Natural killer cell (primary cell): ENCODE data around the gene SEMA4C. TPM values are rescaled to one million over a fixed set of nuclear protein-coding genes. Genes with fewer than 3 reads are reported as not detected.
A peak's percentile ranks its signal among the peaks of the same experiment; 100 is the strongest.

Source experiments
- ATAC-seq, 3 donors: fragments of 150-1000 bp in 2 of 3; fragments of 200-7000 bp in 1 of 3; cut with Tn5 transposase; 1 replicate in 1 of 3; 2 replicates in 2 of 3; pipeline ENCODE4 v1.10.0; 2021; ENCODE audit warnings: mild to moderate bottlenecking in 2 of 3, moderate library complexity in 2 of 3
- DNase-seq, 2 donors: peaks; one replicate each; pipeline versions ENCODE4 v3.0.0 to v3.0.0-alpha.2; 2013 to 2021; ENCODE audit warnings: mixed read lengths in 1 of 2
- H3K27ac ChIP-seq: one replicate; pipeline ENCODE4 v1.5.1; 2013; ENCODE audit warnings: mild to moderate bottlenecking, low read length
- H3K27me3 ChIP-seq: one replicate; pipeline ENCODE4 v1.6.1; 2013; ENCODE audit warnings: low read length; ENCODE audit not compliant: control insufficient read depth, insufficient read depth
- H3K36me3 ChIP-seq: one replicate; pipeline ENCODE4 v1.6.1; 2013; ENCODE audit warnings: low read length; ENCODE audit not compliant: control insufficient read depth, insufficient read depth
- H3K4me1 ChIP-seq: one replicate; pipeline ENCODE4 v1.6.1; 2013; ENCODE audit warnings: low read length; ENCODE audit not compliant: control insufficient read depth, insufficient read depth
- H3K4me3 ChIP-seq: one replicate; pipeline ENCODE4 v1.5.1; 2013; ENCODE audit warnings: low read length
- H3K9me3 ChIP-seq: one replicate; pipeline ENCODE4 v1.6.1; 2013; ENCODE audit warnings: low read length; ENCODE audit not compliant: control insufficient read depth, insufficient read depth
- H3K27ac Mint-ChIP-seq, 2 donors: one replicate each; pipeline ENCODE4 v1.8.0; 2022; ENCODE audit warnings: mild to moderate bottlenecking in 2 of 2, mixed read lengths in 2 of 2, moderate library complexity in 1 of 2
- H3K27me3 Mint-ChIP-seq, 2 donors: one replicate each; pipeline ENCODE4 v1.8.0; 2022; ENCODE audit warnings: low read depth in 2 of 2, mixed read lengths in 2 of 2
- H3K36me3 Mint-ChIP-seq: one replicate; pipeline ENCODE4 v1.8.0; 2022; ENCODE audit warnings: mixed read lengths
- H3K4me1 Mint-ChIP-seq, 2 donors: one replicate each; pipeline ENCODE4 v1.8.0; 2022; ENCODE audit warnings: mixed read lengths in 2 of 2
- H3K4me3 Mint-ChIP-seq: one replicate; pipeline ENCODE4 v1.8.0; 2022; ENCODE audit warnings: mild to moderate bottlenecking, moderate library complexity, mixed read lengths
- H3K9me3 Mint-ChIP-seq, 2 donors: one replicate each; pipeline ENCODE4 v1.8.0; 2022; ENCODE audit warnings: mixed read lengths in 2 of 2
- CTCF ChIP-seq: fragments of 200-600 bp; IDR thresholded peaks from one replicate; pipeline ENCODE4 v1.8.0; 2022; ENCODE audit warnings: antibody characterized with exemption
- WGBS: methylation state at CpG from one replicate; pipeline ENCODE4 v1.1.7; 2013; ENCODE audit warnings: missing lambda C conversion rate; ENCODE audit not compliant: insufficient coverage; 5-methylcytosine and 5-hydroxymethylcytosine counted together
- intact Hi-C: fragments of 100-400 bp; cut with micrococcal nuclease; formaldehyde crosslinking; loops from one replicate; pipeline ENCODE4 v1.14.2; 2022
- total RNA-seq, 4 donors: library from RNA; stranded (reverse); fragments of 120-200 nt in 1 of 4; gene quantifications; one replicate each; pipeline versions ENCODE4 v1.2.3 to v1.2.4, GENCODE V29; 2013 to 2022

Gene SEMA4C
- total RNA-seq, 3 donors from 2014 or later (not counting 1 experiment from before 2014, with no cell fraction given), result 51.8 to 78.1 (median 65.8) TPM

GRCh38 chr2:96894151-96894531, 24.3 kb upstream of the SEMA4C start:
- Histone ChIP-seq H3K4me1 (peaks cover 29% of the 10 kb centered on the region), H3K36me3 (no peaks in the 10 kb centered on the region), H3K27ac (no peak overlapping the region), H3K9me3 (no peaks in the 10 kb centered on the region), H3K27me3 (no peaks in the 10 kb centered on the region), H3K4me3 (no peak overlapping the region)
- ATAC-seq (no peak), DNase-seq (no peak)
- H3K4me1 Mint-ChIP-seq, result peaks cover 29 to 49% of the 10 kb centered on the region in 2 donors
- TF ChIP-seq CTCF, result no peak
- H3K27me3 Mint-ChIP-seq, result peaks cover 0 to 3% of the 10 kb centered on the region in 2 donors
- WGBS, result 65% methylated on average over 3 of the region's 3 CpGs
- no peaks in the 10 kb centered on the region for H3K36me3 Mint-ChIP-seq
- no peak overlapping the region for H3K27ac Mint-ChIP-seq
- H3K4me3 Mint-ChIP-seq, result no peak overlapping the region
- intact Hi-C loops, result no loop called here
- no peaks in the 10 kb centered on the region for H3K9me3 Mint-ChIP-seq

DNA sequence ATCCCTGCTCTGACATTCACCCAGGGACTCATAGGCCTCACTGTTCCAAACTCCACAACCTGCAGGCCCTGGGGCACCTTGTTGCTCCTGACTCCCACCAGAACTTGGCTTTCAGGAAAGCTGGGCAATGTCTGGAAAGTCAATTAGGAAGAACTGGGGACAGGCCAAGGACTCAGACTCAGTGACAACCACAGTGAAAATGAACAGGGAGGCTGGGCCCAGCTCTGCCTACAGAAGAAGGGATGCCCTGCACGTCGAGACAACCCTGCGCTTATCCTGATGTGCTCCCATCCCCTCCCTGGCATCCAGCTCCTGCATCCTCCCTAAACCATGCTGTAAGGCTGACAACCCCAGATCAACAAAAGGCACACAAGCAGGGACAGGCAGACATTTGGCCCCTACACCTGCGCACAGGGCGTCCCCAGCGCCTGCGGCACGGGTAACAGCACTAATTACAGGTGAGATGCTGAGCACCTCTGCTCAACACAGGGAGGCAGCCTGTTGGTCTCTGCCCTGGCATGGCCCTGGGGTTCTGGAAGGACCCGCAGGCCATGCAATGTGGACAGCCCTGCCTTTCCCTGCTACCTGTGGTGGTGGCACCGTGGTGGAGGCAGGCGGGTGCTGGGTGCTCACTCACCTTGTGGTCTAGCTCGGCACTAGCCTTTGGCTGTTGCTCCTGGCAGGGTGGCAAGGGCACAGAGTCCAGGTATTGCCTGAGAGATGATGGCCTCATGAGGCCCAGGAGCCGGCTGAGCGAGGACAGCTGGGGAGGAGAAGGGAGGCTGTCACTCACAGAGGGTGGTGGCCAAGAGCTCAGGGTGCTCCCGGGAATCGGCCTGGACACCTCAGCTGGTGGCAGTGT, 23.6 kb upstream of the SEMA4C start:
- ATAC-seq (no peak), DNase-seq (no peak)
- Histone ChIP-seq H3K27me3 (no peaks in the 10 kb centered on the region), H3K4me1 (peaks cover 30% of the 10 kb centered on the region), H3K9me3 (no peaks in the 10 kb centered on the region), H3K27ac (no peak overlapping the region), H3K4me3 (no peak overlapping the region), H3K36me3 (no peaks in the 10 kb centered on the region)
- 93% methylated on average over 16 of the region's 16 CpGs for WGBS
- Mint-ChIP-seq H3K27ac (peak overlapping the region in 1 of 2 donors; percentile 18), H3K27me3 (peaks cover 0 to under 1% of the 10 kb centered on the region in 2 donors), H3K4me3 (no peak overlapping the region), H3K9me3 (no peaks in the 10 kb centered on the region), H3K4me1 (peaks cover 29 to 49% of the 10 kb centered on the region in 2 donors), H3K36me3 (no peaks in the 10 kb centered on the region)
- no peak for TF ChIP-seq CTCF
- intact Hi-C loops, result no loop called here

GRCh38 chr2:96891591-96892333, 21.9 kb upstream of the SEMA4C start:
- H3K4me3 ChIP-seq, result no peak overlapping the region
- no peaks in the 10 kb centered on the region for H3K9me3 ChIP-seq
- 62% methylated on average over 11 of the region's 11 CpGs for WGBS
- Mint-ChIP-seq H3K4me3 (no peak overlapping the region), H3K4me1 (peaks cover 32 to 53% of the 10 kb centered on the region in 2 donors), H3K36me3 (no peaks in the 10 kb centered on the region), H3K9me3 (no peaks in the 10 kb centered on the region), H3K27me3 (no peaks in the 10 kb centered on the region), H3K27ac (peak overlapping the region in 1 of 2 donors; percentile 77)
- H3K36me3 ChIP-seq, result no peaks in the 10 kb centered on the region
- no peaks in the 10 kb centered on the region for H3K27me3 ChIP-seq
- TF ChIP-seq CTCF, result no peak
- intact Hi-C loops, result no loop called here
- ATAC-seq (peak; percentile 72 to 88 (median 73)), DNase-seq (peak in 1 of 2 donors; percentile 67)
- peaks cover 42% of the 10 kb centered on the region for H3K4me1 ChIP-seq
- H3K27ac ChIP-seq, result no peak overlapping the region
